ENCODE measurements around the gene SCAF8. TPM values are rescaled to one million over a fixed set of nuclear protein-coding genes. Genes with fewer than 3 reads are reported as not detected.

Gene SCAF8
- total RNA-seq, 1 donor from 2014 or later, result 76.7 TPM

GRCh38 chr6:154882107-154882506, 148.9 kb downstream of the SCAF8 start:
- peaks cover 11% of the 10 kb centered on the region for H3K4me1 Mint-ChIP-seq
- DNase-seq (ENCODE audit: low spot score in 2 of 2, unreplicated experiment in 2 of 2), result no peak
- H3K36me3 Mint-ChIP-seq, result peaks cover 20% of the 10 kb centered on the region
- H3K27me3 Mint-ChIP-seq (ENCODE audit: low read depth), result no peaks in the 10 kb centered on the region
- no peak overlapping the region for H3K27ac Mint-ChIP-seq
- no peak for TF ChIP-seq CTCF (IDR thresholded peaks at IDR 0.05; ENCODE audit: unreplicated experiment)
- H3K9me3 Mint-ChIP-seq, result peaks cover 5% of the 10 kb centered on the region
- H3K4me3 Mint-ChIP-seq, result no peak overlapping the region

Small RNA genes lying within 50 kb of the gene (microRNA-seq; reads per million reads assigned to microRNA genes)
- not detected for gene MIR1273C

Other genes starting within 250 kb of the SCAF8 start
- gene CNKSR3, start 222.7 kb upstream of the SCAF8 start, total RNA-seq, result 12.9 to 13.4 TPM (median 13.3 TPM) in 3 replicates